HTR-8/SVneo (cell line): ENCODE results near the gene CACNA2D3.
A peak's percentile ranks its signal among the peaks of the same experiment; 100 is the strongest.

Source experiments
- DNase-seq: peaks from one replicate; pipeline ENCODE4 v3.0.0; 2011; ENCODE audit warnings: low spot score, mixed read lengths; ENCODE audit not compliant: insufficient read length
- FAIRE-seq: peaks from 2 replicates; lab custom pipeline; 2011; peaks lifted over from hg19 to GRCh38; lab: Jason Lieb, UNC

The CACNA2D3 gene

DNA sequence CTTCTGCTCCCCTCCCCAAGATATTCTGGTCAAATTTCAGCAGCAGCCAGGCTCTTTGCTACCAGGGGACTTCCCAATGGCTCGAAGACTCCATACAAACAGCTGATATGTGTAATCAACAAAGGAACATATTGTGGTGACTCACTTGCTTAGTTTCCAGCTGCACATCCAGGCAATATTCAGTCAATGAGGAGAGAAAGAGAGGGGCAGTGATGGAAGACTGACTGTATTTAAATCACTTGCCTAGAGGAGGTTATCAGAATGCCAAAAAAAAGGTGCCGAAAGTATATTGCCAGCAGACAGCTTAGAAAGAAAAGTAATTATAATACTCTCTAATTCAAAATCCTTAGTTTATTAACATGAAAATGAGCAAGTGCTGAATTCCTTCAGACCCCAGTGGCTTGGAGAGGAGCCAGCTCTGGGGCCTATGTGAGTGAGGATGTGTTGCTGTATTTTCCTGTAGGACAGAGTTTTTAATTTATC, 569.0 kb downstream of the CACNA2D3 start:
- DNase-seq (no peak), FAIRE-seq (no peak)

DNA sequence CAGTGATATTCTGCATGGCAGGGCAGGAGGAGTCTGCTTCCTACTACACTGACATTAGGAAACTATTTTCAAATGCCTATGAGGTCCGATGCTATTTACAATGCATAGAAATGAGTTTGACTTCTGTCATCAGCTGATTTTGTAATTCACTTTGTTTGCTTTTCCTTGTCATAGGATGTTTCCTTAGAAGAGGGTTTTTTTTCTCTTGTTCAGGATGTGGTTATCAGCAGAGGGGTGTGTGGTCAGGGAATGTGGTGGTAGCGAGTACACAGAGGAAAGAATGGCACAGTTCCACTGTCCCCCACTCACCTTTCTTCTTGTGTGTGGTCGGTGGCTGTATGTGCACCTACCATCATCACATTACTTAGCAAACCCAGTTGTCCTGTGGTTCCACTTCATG, 574.0 kb downstream of the CACNA2D3 start:
- FAIRE-seq: no peak
- no peak for DNase-seq

DNA sequence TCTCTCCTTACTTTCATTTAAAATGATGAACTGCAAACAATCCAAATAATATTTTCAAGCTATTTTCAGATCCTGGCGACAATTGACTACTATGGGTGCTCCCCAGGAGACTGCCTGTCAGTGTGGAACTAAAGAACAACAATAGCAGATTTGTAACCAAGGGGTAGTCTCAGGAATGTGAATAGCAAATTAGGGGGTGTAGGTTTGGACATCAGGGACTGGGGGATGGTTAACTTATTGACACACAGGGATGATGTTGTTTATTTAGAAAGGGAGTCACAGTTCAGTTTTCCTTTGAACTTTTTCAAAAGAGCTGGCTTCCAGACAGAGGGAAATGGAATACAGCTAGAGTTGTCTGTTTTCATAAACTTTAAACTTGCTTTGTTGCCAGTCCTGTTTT, 575.7 kb downstream of the CACNA2D3 start:
- DNase-seq (no peak), FAIRE-seq (no peak)

DNA sequence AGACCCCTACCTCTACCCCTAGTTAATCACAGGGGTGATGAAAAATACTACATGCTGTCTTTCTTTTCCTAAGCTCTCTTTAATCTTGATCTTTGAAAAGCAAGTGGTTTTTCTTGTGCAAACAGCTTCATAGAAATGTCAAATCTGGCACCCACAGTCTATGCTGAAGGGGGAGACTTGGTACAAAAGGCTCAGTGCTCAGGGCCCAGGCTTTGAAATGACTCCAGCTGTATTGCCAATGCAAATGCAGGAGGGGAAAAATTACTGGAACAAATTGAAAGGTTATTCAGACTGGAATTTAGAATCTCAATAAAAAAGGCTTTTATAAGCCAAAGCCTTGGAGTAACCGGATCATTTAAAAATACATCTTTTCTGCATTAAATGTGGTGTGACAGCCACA, 581.6 kb downstream of the CACNA2D3 start:
- no peak for DNase-seq
- FAIRE-seq: no peak

DNA sequence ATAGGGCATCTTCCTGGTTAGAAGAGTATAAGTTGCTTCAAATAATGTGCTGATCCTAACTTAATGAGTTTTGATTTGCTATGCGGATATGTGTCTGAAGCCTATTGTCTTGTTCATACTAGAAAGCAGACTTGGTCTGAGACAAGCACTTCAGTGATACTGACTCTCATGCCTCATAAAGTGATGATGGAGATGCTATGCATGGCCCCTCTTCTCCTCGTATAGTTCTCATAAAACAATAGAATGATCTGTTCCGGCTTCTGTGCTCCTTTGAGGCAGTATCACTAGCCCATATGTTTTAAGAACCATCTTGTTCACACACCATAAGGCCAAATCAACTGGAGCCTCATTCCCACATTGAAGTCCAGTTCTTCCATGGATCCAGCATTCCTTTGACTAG, 583.4 kb downstream of the CACNA2D3 start:
- no peak for DNase-seq
- no peak for FAIRE-seq

DNA sequence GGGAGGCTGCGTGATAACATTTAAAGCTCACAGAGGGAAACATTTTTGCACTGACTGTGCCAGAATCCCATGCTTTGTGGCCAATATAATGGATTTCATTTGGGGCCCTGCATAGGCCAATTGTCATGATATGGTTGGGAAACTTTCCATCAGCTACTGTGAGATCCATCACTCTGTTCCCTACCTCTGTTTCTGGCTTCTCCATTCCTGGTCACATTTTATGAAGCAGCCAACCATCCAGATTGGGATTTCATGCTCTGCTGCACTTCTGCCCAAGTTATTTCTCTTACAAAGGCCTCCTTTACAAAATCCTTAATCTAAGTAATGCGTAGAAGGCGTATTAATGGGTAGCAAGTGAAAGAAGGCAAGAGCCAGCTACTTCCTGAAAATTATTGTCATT, 584.4 kb downstream of the CACNA2D3 start:
- DNase-seq: no peak

DNA sequence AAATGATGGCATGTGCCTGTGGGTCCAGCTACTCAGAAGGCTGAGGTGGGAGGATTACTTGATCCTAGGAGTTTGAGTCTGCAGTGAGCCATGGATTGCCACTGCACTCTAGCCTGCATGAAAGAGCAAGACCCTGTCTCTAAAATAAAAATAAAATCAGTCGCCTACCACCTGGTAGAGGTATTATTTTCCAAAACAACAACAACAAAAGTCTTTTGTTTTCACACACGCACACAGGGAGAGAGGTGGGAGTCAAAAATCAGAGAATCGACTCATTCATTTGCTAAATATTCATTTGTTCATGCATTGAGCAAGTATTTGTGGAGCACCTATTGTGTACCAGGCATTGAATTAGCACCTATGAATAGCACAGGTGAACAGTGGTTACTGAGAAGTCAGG, 587.4 kb downstream of the CACNA2D3 start:
- no peak for FAIRE-seq
- DNase-seq: no peak

More for the DNA sequence above, 584.4 kb downstream of the CACNA2D3 start:
- FAIRE-seq: no peak

DNA sequence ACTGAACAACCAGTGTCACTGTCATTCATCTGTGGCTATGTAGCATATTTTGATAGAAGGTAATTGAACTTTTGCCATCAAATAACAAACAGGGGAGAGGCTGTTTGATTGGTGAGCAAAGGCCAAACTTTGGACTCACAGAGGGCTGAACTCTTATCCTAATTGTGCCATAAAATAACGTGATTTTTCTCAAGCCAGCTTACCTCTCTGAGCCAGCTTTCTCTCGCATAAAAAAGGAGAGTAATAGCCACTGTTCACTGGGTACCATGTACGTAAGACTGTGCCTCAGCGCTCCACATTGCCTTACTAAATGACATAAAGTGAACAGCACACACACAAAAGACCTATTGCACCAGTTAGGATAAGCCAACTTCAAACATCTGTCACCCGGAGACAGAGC, 588.6 kb downstream of the CACNA2D3 start:
- FAIRE-seq: no peak
- DNase-seq: no peak

DNA sequence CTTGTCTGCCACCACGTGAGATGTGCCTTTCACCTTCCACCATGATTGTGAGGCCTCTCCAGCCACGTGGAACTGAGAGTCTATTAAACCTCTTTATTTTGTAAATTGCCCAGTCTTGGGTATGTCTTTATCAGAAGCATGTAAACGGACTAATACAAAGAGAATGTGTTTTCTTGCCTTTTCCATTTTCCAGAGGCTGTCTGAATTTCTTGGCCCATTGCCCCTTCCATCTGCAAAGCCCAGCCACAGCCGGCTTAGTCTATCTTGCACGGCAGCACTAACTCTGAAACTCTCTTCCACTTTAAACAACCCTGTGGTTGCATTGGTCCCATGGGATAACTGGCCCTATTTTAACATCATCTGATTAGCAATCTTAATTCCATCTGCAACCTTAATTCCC, 590.2 kb downstream of the CACNA2D3 start:
- no peak for FAIRE-seq
- DNase-seq: no peak

DNA sequence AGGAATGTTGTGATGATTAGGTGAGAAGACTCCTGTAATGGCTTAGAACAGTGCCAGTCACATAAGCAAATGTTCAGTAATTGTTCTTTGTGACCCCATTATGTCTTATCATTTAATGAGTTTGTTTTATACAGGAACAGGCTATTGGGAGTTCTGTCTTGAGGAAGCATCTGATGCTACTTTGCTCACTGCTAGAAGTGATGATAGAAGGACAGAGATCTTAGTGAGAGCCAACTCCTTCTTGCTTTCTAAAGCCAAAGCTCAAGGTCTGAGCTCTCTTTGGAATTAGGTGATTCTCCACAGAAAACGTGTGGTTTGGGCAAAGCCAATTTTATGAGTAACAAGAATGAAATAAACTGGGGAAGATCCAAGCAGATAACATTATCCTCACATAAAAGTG, 590.7 kb downstream of the CACNA2D3 start:
- DNase-seq (no peak), FAIRE-seq (no peak)

DNA sequence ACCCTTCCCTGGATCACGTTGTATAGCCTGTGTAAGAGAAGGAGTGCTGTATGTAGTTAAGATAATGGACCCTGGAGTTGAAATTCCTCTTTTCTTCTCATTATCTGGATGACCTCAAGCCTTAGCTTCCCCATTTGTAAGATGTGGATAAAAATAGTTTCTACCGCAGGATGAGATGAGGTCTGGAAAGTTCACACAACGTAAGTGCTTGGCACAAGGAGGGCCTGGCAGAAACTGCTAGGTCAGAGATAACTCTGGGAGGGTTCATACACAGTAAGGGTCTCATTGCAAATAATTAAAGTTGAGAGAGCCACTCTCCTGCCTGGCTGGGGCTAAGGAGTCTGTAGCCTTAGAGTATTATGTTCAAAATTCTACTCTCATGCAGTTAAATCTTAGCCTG, 591.1 kb downstream of the CACNA2D3 start:
- DNase-seq (no peak), FAIRE-seq (no peak)

DNA sequence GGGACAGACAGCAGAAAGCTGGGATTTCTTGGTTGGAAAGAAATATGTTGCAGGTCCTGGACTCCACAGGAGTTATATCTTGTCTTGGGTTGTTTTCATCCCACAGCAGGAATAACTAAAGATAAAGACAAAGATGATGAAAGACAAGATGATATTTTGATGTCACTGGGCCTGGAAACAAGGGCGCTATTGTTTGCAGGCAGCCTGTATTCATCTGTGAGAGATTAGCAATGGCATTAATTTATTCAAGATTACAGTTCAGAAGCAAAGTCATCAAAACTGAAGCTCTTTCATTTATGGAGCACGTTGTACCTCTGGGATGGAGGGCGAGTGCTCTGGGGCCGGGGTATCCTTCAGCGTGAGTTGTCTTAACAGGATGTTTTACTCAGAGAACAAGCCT, 591.7 kb downstream of the CACNA2D3 start:
- DNase-seq (no peak), FAIRE-seq (no peak)

DNA sequence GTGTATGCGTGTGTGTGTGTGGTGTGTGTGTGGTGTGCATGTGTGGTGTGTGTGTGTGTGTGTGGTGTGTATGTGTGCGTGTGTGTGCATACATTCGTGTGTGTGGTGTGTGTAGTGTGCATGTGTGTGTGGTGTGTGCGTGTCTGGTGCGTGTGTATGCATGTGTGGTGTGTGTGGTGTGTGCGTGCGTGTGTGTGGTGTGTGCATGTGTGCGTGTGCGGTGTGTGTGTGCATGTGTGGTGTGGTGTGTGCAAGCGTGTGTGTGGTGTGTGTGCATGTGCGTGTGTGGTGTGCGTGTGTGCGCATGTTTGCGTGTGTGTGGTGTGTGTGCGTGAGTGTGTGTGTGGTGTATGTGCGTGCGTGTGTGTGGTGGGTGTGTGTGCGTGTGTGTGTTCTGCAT, 595.2 kb downstream of the CACNA2D3 start:
- DNase-seq (no peak), FAIRE-seq (peak; percentile 99)

DNA sequence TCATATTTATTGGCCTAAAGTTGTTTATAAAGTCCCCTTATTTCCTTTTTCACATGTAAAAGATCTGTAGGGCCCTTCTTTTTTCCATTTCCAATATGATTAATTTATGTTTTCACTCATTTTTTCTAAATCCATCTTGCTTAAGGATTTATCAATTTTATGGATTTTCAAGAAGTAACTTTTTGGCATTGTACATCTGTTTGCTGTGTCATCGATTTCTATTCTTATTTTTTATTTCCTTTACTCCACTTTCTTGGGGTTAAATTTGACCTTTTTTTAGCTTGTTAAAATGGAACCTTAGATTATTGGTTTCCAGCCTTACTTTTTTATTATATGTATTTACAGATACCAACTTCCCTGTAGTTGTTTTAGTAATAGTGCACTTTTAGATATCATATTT, 597.6 kb downstream of the CACNA2D3 start:
- DNase-seq: no peak
- FAIRE-seq: no peak

DNA sequence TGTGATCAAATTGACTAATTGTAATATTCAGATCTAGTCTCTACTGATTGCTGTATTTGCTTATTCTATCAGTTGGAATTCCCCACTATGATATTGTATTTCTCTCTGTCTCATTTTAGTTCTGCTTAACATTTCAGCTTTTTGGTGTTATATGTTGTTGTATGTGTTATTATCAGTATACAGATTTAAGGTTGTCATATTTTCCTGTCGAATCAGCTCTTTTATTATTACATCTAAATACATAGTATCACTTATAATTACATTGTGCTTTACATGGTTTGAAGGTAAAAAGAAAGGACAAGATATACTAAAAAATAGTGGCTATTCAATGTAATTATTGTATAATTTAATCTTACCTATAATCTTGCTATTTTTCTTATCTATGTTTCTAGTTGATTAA, 598.3 kb downstream of the CACNA2D3 start:
- no peak for DNase-seq
- no peak for FAIRE-seq

DNA sequence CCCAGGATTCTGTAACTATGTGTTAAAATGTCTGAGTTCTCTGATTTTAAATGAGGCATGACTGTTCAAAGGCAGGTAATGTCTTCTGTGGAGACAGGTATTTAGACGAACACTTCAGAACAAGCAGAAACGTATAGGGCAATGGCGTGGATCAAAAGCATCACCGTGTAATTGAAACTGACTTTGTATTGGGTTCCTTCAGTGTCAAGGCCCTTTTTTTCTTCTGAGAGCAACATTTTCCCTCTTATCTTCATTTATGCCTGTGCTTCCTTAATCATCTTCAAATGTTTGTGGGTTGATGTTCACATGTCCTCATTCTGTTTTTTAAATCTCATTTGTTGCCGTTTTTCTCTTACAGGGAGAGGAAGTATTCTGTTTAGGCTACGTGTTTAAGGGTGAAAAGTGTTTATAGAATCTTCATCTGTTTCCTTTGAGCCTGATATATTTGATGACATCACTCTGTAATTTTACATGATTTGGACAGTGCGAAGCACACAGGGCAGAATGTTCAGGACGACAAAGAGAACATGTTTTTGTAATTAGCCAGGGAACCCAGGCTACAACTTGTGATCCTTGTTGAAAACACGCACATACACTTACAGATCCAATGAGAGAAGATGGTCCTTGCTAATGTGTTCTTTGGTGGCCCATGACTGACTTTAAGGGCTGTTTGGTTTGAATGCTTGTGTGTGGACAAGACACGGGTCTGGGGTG, 609.5 kb downstream of the CACNA2D3 start:
- DNase-seq (no peak), FAIRE-seq (no peak)

DNA sequence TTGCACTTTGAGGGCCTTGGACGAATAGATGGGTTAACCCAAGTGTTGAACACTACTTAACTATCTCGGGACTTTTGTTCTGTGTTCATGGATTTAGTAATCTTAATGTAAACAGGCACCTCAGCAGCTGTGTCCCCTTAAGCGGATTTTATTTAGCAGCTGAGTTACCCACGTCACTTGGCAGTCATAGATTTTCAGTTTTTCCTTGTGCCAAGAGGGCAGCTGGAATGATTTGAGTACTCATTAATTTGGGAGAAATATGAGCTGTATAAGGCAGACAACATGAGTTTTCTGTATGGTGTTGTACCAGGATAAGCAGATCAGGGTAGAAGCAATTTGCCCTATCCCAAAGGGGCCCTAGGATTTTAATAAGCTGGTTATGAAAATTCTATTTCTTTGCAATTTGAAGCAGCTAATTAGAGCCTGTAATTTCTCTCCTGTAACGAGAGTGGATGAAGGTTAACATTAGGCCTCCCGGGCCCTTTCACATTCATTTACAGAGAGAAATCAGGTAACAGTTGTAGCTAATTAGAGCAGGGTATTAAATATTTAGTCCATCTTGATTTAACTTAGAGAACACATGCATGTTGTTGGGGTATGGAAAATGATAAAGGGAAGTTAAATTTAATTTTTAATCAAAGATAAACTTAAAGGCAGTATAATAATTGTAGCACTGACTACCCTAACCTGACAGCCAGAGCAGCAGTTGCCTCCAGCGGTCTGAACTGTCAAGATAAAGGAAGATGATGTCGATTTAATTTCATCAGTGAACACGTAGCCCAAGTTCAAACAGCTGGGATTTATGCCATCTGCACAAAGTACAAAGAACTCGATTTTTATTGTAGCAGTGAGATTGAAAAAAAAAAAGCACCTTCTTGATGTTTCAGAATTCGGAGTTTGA, 611.0 kb downstream of the CACNA2D3 start:
- FAIRE-seq: no peak

DNA sequence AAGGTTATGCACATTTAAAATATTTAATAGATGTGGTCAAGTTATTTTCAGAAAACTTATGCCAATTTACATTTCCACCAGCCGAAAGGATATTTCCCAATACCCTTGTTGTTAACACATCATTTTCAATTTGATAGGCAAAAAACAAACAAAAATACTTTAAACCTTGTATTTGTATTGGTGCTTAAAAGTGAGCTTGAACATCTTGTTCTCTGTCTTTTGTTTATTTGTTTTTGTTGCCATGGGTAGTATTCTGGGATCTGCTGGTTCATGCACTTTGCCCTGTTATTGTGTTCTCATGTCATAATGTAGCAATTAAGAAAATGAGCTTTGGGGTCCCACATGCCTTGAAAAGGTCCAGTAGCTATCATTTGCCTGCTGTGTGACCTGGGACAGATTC, 614.1 kb downstream of the CACNA2D3 start:
- FAIRE-seq: no peak
- DNase-seq: no peak

More for the DNA sequence above, 611.0 kb downstream of the CACNA2D3 start:
- no peak for DNase-seq

DNA sequence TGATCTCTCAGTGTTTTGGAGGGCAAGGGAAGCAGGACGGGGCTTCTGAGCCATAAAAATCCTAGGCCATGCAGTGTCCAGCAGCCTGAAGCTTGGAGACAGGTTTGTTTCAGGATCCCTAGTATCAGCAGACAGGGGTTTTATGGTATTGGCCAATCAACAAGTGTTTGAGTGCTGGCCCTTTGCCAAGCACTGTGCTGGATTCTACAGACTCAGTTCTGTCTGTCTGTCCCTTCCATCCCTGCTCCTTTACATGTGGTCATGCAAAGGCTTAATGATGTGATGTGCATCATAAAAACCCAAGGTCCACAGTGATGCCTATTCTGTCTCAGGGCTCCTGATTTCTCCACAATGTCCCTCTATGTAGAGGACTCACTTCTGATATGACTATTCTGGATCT, 621.4 kb downstream of the CACNA2D3 start:
- FAIRE-seq: no peak

DNA sequence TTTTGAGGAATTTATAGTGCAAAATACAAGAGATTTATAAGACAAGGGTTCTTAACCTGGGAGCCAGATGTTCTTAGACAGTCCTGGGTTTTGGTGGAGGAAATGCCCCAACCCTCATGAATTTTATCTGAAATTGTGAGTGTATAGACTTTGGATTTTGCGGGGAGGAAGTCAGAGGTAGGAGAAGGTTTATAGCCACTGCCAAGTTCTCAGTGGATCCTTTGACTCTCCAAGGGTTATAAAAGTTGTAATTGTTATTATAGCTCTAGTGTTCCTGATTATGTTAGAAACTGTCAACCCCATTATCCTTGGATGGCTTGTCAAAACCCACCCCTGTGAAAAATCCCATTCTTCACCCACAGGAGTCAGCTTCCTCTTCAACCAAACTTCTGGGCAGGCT, 621.9 kb downstream of the CACNA2D3 start:
- no peak for FAIRE-seq

More for the DNA sequence above, 621.4 kb downstream of the CACNA2D3 start:
- DNase-seq: no peak

DNA sequence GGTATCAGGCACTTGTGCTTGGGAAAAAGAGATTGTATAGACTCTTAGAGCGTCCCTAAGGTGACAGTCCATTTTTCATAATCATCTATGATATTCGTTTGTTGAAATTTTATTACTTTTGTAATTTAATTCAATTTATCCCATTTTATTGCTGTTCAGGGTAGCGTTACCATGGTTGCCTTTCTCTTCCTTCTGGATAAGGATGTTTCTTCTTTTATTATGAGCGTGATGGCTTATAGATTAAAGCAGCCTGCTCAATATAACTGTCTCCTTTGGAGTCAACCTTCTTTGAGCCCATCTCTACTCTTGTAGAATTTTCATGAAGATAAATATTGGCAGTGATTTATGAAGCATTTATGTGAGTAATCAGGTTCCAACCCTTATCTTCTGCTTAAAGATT, 623.5 kb downstream of the CACNA2D3 start:
- DNase-seq (no peak), FAIRE-seq (no peak)

More for the DNA sequence above, 621.9 kb downstream of the CACNA2D3 start:
- DNase-seq: no peak
